GM21723 (cell line): ENCODE data around the gene PPP1R17.
A peak's percentile ranks its signal among the peaks of the same experiment; 100 is the strongest.

Experiments
- ATAC-seq: cut with Tn5 transposase; IDR thresholded peaks from one replicate; pipeline ENCODE4 v1.9.1; 2021; ENCODE audit warnings: mild to moderate bottlenecking, moderate library complexity; ENCODE audit not compliant: unreplicated experiment

Gene PPP1R17

DNA sequence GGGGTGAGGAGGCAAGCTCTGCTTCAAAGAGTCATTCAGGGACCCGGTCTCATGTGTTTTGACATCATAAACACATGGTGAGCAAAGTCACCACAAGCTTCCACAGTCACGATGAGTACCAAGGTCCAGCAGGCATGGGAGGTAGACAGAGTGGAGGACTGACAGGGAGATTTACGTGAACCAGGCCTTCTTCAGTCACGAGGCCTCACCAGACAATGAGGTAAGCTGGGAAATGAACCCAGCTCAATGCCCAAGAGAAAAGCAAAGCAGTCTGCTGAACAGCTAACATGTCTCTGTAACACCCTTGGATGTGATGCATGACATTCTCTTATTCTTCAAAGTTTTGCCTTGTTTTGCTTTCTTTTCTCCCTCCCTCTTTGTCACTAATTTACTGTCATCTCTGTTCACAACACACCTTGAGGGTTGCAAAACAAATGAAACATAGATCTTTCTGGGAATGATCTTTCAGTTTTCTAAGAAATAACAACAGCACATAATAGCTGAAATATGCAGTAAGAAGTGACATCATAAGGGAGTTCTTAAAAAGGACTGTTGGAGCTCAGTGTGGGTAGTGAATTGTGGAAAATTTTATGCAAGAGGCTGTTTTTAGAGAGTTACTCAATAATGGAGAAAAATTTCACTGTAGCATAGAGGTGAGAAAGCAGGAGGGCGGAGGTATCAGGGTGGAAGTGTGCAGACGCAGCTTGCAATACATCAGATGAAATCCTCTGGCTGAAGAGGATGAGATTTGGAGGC, 9.0 kb downstream of the PPP1R17 start:
- ATAC-seq: no peak

DNA sequence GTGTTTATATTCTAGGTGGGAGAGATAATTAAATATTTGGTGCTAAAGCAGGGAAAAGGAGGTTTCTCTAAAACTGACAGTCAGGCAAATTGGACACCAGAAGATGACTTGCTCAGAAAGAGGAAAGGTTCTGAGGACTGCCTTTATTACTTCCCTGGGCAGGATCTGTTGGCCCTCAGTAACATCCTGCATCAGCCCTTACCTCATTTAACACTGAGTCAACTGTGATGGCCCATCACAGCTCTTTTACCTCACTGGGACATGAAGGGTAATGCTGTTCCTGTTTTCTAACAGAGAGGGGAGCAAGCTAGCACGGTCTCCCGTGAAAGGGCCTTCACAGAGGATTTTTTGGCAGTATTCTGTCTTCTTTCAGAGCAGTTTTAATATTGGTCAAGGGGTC, 12.0 kb downstream of the PPP1R17 start:
- no peak for ATAC-seq

DNA sequence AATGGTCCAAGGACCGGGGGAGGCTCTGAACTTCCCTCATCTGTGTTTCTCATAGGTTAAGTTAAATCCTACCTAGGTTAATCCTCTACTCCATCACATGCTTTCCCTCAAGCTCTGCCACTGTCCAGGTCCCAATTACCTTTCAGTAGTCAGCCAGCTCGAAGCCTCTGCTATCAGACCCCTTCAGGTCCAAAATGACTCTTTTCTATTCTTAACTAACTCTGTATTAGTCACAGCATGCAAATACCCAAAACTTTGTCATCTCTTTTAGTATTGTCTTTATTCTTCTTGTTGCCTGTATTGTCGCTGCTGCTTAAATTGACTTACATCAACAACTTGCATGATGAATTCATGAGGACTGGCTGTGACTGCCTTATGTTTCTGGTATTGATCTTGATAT, 15.3 kb downstream of the PPP1R17 start:
- ATAC-seq: no peak

- no peak for ATAC-seq
Observed at GRCh38 chr7:31705377-31705776, 18.4 kb downstream of the PPP1R17 start.

- ATAC-seq: no peak
Observed at GRCh38 chr7:31707089-31707488, 20.1 kb downstream of the PPP1R17 start.

DNA sequence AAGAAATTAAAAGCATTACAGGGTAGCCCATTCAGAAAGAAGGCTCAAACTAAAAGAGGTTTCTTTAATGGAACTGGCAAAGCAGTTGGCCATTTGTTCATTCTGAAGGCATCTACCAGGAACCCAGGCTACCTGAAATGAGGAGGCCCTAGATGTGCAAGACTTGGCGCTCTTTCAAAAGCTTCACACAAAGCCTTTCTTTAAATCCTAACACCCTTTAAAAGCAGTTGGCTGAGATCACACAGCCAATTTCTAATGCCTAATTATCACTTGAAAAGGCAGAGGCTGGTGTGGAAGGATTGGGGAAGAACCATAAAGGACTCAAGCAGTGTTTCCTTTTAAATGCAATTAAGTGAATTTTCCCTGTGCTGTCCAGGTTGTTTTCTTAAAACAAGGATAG, 23.2 kb downstream of the PPP1R17 start:
- ATAC-seq: no peak

DNA sequence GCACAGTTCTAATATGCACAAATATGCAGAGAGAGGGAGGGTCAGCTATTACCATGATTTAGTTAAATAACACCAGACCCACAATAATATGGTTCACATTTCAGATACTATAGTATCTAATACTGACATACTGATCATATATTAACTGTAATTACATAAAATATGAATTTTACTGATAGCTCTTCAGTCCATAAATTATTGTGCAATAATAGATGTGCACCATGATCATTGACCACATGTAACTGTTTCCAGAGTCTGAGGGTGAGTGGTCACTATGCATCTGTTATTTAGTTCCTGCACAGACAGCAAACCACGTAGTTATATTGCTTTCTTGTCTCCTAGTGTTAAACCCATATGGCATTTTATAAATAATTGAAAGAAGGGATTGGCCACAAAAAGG, 29.3 kb downstream of the PPP1R17 start:
- no peak for ATAC-seq

DNA sequence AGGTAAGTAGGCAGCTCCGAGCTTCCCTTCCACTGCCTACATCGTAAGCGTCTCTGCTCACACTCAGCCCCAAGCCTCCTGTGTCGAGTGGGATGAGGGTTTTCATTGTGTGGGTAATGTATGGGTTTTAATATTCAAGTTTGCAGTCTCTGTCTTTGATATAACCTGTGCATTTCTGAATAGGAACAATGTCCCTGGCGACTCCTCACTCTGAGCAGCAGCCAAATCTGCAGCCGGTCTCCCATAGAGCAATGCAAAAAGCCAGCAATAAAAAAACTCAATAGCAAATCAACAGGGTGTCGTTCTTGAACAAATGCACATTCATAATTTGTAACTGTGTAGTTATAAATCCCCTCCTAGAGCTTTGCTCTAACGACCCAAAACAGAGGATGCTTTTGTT, 33.4 kb downstream of the PPP1R17 start:
- ATAC-seq: no peak

DNA sequence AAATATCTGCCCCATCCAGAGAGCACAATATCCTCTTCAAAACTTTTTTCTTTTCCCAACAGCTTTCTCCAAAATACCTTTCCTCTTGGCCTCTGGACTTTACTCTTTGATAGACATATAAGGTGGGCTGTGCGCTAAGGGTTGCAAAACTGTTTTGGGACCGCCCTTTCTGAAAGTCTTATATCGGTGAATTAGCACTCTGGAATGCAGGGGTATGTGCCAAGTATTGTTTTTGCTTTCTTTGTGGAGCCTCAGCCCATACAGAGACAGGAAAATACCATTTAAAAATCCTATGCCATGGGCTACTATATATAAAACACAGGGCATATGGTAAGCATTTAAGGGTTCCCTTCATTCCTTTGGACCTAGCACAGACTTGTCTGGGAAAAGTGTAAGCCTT, 37.7 kb downstream of the PPP1R17 start:
- no peak for ATAC-seq

- no peak for ATAC-seq
Observed at GRCh38 chr7:31729195-31729804, 42.3 kb downstream of the PPP1R17 start.

- no peak for ATAC-seq
Observed at GRCh38 chr7:31734456-31734855, 47.4 kb downstream of the PPP1R17 start.

GRCh38 chr7:31735991-31736982, 49.3 kb downstream of the PPP1R17 start:
- ATAC-seq: no peak

DNA sequence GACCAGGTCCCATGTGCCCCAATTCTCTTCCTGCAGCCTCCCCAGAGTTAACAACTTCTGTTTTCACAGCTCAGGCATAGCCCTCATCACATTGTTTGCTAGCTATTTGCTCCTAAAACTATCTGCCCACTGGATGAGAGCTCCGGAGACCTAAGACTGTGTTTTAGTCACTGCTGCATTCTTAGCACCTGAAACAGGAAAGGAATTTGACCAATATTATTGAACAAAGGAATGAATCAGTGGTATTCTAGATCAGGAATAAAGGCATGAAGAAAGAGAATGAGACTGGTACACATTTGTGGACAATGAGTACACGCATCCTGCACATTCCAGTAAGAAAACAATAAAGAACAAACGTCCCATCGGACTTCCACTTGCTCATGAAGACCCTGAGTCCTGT, 54.8 kb downstream of the PPP1R17 start:
- no peak for ATAC-seq

DNA sequence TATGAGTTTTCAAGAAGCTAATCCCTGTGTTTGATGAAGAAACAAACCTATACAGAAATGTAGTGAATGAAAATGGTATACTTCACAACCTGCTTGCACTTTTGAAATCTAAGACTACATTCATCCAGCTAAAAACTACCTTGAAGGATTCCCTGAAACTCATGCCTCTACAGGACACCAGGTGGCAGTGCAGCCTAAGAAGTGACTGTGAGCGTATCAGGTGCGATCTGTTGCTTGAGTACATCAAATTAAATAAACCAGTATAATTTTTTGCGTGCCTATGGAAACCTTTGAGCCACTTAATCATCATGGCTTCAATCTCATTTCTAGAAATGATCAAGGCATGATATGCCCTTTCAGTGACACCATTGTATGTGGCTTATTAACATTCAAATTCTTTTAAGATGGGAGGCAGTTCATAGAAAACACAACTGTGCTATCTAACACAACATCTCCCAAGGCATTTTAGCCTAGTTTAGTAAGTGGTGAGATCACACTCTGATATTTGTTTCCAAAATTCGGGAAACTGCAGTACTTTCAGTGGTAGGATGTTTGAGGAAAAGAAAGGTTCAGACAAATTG, 57.4 kb downstream of the PPP1R17 start:
- ATAC-seq: peak; percentile 88

DNA sequence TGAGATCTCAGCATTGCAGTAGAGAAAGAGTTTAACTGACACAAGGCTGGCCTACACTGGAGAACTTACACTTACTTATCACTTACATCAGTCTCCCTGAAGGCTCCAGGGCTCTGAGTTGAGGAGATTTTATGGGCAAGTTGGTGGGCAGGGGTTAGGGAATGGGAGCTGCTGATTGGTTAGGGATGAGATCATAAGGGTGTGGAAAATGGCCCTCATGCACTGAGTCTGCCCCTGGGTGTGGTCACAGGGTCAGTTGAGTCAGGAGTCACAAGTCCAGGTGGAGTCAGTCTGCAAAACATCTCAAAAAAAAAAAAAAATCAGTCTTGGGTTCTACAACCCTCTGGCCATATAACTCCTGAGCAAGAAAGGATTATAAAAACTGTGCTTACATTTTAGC, 60.5 kb downstream of the PPP1R17 start:
- ATAC-seq: no peak

GRCh38 chr7:31748084-31748483, 61.1 kb downstream of the PPP1R17 start:
- ATAC-seq: no peak

DNA sequence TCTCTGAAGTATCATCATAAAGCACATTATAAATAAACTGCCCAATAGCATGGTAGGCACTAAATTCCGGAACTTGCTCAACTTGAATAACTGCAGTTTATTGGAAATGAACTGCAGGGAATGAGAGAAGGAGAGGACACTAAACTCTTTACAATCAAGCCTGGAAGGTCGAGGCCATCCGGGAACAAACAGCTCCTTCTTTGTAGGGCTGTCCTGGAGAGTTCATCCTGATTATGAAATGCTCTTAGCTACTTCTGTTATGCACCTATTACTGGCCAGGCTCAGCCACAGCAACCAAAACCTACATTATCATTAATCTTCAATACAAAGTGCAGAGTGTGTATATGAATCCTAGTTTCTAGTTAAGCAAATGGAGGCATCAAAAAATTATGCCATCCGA, 64.7 kb downstream of the PPP1R17 start:
- no peak for ATAC-seq
